ENCODE results near the gene KCNE4.
"Not testable (repeated sequence)": the region's sequence is repeated elsewhere in the genome, so short reads cannot be mapped to it uniquely, and the experiment has no call there.

GRCh38 chr2:223080790-223081360 lies 28.9 kb downstream of the KCNE4 start:
- TF ChIP-seq CTCF (IDR thresholded peaks at IDR 0.05 in 4 of 5, conservative IDR thresholded peaks at IDR 0.05 in 1 of 5); POLR2A (IDR thresholded peaks at IDR 0.05): not testable (repeated sequence)
